ENCODE results near the gene HS3ST2.

DNA sequence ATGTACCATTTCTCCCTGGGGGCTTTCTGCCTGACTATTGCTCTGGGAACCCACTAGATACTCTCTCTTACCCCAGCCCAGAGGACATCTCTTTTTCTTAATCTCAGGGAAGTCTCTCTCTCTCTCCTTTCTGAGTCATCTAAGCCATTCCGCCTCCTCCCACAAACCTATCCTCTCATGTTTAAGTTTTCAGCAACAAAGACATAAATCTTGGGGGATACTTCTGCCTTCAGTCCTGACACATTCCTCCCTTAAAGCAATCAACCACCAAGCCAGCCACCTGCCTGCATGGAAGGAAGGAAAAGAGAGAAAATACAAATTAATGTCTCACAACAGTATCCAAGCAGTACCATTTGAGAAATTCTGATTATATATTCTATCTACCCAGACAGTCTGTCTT, 128.8 kb downstream of the HS3ST2 start:
- no peak for TF ChIP-seq TAF1 (IDR thresholded peaks at IDR 0.05; ENCODE audit: low read depth, low read length)
- TF ChIP-seq PAX5 (IDR thresholded peaks at IDR 0.05; ENCODE audit: insufficient read depth, low read length, severe bottlenecking), result no peak
- TF ChIP-seq POLR2AphosphoS5 (IDR thresholded peaks at IDR 0.05; ENCODE audit: low read depth, low read length), result no peak
- TF ChIP-seq POLR2A (IDR thresholded peaks at IDR 0.05; ENCODE audit: low read depth, low read length), result no peak
- TF ChIP-seq POU2F2 (IDR thresholded peaks at IDR 0.05; ENCODE audit: low read depth, low read length), result no peak
- no peak for TF ChIP-seq SPI1 (IDR thresholded peaks at IDR 0.05; ENCODE audit: low read depth, low read length)

All from GM12891 (cell line).